Stimulated activated CD4-positive, alpha-beta T cell treated with anti-CD3 and anti-CD28 coated beads, TNF-alpha, amount 100 ng/mL, for 4 hours (primary cell): Measurements from ENCODE around the gene TMEM86B.

Source experiments
- DNase-seq, 3 experiments: peaks; one replicate each; pipeline ENCODE4 v3.0.0-alpha.2; 2020; ENCODE audit warnings: low read depth in 3 of 3

TMEM86B gene, protein sequence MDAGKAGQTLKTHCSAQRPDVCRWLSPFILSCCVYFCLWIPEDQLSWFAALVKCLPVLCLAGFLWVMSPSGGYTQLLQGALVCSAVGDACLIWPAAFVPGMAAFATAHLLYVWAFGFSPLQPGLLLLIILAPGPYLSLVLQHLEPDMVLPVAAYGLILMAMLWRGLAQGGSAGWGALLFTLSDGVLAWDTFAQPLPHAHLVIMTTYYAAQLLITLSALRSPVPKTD

DNA sequence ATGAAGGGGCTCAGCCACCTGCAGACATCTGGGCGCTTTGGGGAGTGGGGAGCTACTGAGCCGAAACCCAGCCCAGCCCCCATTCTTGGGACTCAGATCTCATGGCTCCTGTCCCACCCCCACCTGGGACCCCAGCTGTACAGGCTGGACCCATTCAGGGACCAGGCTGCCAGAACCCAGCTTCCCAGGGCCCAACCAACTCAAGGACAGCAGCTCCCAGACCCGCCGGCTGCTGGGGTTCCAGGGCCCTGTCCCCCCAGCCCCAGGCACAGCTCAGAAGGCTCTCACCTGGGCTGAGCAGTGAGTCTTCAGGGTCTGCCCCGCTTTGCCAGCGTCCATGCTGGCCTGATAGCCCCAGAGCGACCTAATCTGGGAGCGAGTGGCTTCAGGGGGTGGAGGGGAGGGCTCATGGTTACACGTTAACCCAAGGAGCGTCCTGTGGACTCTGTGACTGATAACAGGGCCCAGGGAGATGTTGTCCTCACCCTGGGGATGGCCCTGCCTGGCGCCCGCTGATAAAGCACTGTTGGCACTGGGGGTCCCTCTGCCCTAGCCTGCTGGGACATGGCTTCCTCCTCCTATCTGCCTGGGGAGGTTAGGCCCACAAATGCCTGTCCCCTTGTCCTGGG is at the start of gene TMEM86B:
TSS of gene TMEM86B (minus strand) at position 361 of the 629 bp plus-strand sequence. CDS start at position 339, 22 bp downstream.
- no peak for DNase-seq

GRCh38 chr19:55277494-55277893 is 48.9 kb upstream of the TMEM86B start:
- no peak for DNase-seq

DNA sequence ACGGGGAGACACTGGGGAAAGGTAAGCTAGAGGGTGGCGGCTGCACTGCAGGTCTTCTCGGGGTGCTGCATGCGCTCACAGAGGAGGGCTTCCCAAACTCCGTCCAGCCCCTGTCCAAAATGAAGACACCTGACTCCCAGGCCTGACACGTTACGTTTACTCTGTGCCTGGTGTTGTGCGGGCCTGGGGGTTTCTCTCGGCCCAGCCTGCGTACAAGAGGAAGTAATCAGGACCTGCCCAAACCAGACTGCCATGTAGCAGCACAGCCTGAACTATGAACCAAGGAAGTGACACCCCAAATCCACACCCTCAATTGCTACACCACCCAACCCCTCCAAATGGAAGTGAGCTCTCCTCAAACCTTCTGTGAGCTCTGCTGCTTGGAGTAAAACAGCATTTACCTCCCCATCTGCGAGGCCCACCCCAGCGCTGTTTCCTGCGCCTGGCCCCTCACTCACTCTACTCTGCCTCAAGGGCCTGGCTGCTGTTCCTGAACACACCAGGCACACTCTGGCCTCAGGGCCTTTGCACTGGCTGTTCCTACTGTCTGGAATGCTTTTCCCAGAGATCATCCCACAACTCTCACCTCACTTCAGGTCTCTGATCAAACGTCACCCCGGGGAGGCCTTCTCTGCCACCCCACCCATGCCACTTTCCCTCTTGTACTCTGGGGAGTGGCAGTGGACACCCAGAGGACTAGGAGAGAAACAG is 48.3 kb upstream of the TMEM86B start:
- DNase-seq: no peak

DNA sequence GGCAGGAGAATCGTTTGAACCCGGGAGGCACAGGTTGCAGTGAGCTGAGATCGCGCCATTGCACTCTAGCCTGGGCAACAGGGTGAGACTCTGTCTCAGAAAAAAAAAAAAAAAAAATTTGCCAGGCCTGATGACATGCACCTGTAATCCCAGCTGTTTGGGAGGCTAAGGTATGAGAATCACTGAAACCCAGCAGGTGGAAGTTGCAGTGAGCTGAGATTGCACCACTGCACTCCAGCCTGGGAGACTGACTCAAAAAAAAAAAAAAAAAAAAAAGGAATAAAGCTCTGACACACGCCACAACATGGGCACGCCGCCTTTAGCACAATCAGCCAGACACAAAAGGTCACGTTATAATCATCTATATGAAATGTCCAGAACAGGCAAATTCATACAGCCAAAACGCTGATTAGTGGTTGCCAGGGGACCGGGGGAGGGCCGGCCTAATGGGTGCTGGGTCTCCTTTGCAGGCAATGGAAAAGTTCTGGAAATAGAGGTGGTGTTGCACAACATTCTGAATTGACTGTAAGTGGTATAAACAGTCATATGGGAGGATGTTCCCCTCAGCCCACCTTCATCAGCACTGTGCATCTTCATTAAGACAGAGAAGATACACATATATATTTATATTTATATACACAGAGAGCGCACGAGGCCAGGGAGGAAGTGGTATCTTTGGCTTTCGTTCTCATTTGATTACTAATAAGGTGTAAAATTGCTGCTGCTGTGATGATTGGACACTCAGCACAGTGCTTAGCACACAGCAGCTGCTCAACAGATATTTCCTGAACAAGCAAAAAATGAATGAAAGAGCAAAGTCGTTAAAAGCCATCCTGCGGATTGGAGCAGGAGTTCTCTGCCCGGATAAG is 47.5 kb upstream of the TMEM86B start:
- DNase-seq: no peak

- no peak for DNase-seq
These were observed 45.6 kb upstream of the TMEM86B start for GRCh38 chr19:55273978-55274707.

- DNase-seq: no peak
These were observed 43.6 kb upstream of the TMEM86B start for GRCh38 chr19:55272142-55272541.

DNA sequence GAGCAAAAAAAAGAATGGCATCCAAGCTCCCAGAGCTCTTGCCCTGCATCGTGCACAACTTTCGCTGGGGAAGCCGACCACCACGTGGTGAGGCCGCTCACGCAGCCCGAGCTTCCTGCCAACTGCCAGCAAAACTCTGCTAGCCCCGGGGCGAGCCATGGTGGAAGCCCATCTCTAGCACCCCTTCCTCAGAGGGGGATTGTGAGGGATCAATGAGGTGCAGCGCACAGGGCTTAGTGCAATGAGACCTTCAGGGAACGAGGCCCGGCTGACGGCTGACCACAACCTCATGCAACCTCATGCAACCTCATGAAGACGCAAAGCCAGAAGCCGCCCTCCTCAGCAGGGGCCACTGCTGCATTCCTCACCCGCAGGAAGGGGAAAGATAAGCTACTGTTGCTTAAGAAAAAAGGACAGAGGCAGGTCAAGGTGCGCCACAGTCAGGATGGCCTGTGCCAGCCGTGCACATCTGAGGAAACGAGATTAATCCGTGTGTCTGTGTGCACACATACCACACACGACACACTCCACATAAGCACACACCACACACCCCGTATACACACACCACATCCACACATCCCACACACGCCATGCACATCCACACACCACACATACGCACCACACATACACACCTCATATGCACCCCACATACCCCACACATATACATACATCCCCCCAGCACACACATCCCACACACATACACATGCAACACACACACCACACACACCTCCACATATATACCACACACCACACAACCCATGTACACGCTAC is 41.8 kb upstream of the TMEM86B start:
- DNase-seq: no peak

DNA sequence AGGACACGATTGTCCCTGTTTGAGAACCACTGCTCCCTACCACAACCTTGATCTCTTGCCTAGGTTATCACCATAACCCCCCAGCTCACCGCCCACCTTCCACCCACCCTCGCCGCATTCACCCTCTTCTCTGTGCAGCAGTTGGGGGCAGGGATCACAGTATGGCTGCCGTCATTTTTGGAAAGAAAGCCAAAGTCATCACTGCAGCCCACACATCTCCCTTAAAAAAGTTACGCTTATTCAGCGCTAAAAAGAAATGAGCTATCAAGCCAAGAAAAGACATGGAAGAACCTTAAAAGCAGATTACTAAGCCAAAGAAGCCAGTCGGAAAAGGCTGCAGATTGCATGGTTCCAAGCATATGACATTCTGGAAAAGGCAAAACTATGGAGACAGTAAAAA is 40.7 kb upstream of the TMEM86B start:
- no peak for DNase-seq

GRCh38 chr19:55266840-55267239 is 38.3 kb upstream of the TMEM86B start:
- no peak for DNase-seq

- no peak for DNase-seq
These were observed 37.8 kb upstream of the TMEM86B start for GRCh38 chr19:55266404-55266803.

- DNase-seq: no peak
These were observed 37.3 kb upstream of the TMEM86B start for GRCh38 chr19:55265723-55266386.

GRCh38 chr19:55265173-55265572 is 36.6 kb upstream of the TMEM86B start:
- DNase-seq: no peak

- DNase-seq: no peak
These were observed 36.0 kb upstream of the TMEM86B start for GRCh38 chr19:55264531-55264930.

DNA sequence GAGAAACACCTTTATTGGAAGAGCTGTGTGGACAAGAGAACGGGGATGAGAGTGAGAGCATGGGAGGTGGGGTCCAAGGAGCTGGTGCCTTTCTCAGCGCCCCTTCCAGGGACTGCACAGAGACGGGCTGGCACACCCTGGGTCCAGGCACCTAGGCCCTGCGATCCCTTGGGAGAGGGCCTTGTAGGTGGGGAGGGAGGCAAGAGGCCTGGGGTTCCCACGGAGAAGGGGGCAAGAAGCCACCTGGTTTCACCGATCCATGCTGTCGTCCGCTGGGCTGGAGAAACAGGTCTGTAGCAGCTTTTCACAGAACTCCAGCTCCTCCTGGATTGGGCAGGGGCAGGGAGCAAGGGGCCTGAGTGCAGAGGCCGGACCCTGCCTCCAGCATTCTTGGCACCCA is 33.8 kb upstream of the TMEM86B start:
- no peak for DNase-seq

- no peak for DNase-seq
These were observed 33.1 kb upstream of the TMEM86B start for GRCh38 chr19:55261671-55262126.

DNA sequence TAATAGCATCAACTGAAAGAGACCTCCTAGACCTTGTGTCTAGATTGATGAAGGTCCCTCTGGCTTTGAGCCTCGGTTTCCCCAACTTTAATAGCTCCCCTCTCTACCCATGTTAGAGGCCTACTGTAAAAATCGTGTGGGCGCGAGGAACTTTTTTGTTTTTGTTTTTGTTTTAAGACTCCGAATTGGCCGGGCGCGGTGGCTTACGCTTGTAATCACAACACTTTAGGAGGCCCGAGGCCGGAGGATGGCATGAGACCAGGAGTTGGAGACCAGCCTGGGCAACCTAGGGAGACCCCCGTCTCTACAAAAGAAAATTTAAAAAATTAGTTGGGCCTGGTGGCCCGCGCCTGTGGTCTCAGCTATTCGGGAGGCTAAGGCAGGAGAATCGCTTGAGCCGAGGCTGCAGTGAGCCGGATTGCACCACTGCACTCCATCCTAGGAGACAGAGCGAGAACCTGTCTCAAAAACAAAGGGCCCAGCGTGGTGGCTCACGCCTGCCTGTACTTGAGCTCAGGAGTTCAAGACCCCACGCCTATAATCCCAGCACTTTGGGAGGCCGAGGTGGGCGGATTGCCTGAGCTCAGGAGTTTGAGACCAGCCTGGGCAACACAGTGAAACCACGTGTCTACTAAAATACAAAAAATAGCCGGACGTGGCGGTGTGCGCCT is 31.1 kb upstream of the TMEM86B start:
- DNase-seq: no peak

DNA sequence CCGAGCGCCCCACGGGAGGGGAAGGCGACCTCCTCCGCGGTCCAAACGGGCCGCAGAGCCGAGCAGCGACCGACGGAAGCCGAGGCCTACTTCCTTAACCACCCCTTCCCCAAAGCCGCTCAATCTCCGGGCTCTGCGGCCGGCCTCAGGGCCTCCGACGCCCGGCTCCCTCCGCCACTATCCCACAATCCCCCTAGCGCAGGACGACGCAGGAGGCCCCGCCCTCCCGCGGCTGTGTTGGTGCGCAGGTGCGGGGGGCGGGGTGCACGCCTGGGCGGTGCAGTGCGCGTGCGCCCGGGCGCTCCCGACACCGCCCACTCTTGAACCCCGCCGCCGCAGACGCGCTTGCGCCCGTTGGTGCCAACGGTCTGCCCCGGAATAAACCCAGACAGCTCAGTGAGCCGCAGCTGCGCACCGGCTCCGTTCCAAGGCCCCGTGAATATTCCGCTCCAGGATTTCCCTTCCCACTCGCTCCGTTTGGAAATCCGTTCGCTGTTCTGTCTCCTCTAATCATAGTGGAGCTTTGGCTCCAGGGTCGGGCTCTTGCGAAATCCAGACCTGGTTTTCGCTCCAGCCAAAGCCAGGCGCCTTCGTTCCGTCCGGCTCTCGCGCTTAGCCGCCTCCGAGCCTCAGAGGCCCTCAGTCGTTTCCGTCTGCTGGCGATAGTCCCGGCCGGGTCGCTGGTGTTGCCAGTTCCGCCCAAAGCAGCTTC is 30.4 kb upstream of the TMEM86B start, which contains the start of gene PPP6R1:
TSS of gene PPP6R1 (minus strand) at position 190 of the 712 bp plus-strand sequence. CDS start 11,914 bp downstream, outside the sequence.
- DNase-seq: peak; percentile 85 to 88 (median 87)

DNA sequence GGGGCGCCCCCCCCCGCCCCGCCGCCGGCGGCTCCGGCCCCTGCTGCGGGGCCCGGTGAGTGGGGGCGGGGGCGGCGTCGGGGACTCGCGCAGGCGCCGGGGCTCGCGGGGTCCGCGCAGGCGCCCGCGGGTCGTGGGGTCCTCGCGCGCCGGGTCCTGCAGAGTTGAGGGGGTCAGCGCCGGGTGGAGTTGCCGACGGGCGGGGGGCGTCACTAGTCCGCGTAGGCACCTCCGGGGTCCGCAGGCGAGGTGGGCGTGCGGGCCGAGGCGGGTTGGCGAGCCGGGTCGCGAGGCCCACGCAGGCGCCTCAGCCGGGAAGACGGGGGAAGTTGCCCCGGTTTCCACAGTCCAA is 29.9 kb upstream of the TMEM86B start:
- peak in 1 of 3 experiments; percentile 47 for DNase-seq
